Body of pancreas (tissue), 4 donors: ENCODE results near the gene FOXK1.

Source experiments
- CTCF ChIP-seq, 7 experiments: fragments of 450-650 bp in 4 of 7; fragments of 200-600 bp in 3 of 7; sonication (generic) in 3 of 7; IDR thresholded peaks; one replicate each; pipeline ENCODE4 v1.5.1; 2016 to 2019; ENCODE audit warnings: antibody characterized with exemption in 7 of 7
- POLR2A ChIP-seq, 3 donors: fragments of 450-650 bp; IDR thresholded peaks; one replicate each; pipeline ENCODE4 v1.6.1; 2016; ENCODE audit warnings: antibody characterized with exemption in 3 of 3, mild to moderate bottlenecking in 2 of 3

GRCh38 chr7:4650433-4651047 lies 31.6 kb upstream of the FOXK1 start:
- TF ChIP-seq POLR2A (IDR thresholded peaks at IDR 0.05) = no peak
- TF ChIP-seq CTCF (IDR thresholded peaks at IDR 0.05) = no peak
